K562 (cell line): ENCODE measurements around the gene ZBTB16. TPM values are rescaled to one million over a fixed set of nuclear protein-coding genes. Genes with fewer than 3 reads are reported as not detected.

Source experiments
- ATAC-seq: fragments of 200-7000 bp; cut with Tn5 transposase; 3 replicates; pipeline ENCODE4 v1.9.1; 2020; ENCODE audit warnings: moderate library complexity
- BruUV-seq: library from RNA; stranded (reverse); fragments of 400-500 nt; replicated peaks from 2 replicates; lab custom pipeline; 2021; lab: Mats Ljungman, UMichigan
- CTCF ChIA-PET: fragments of 300-600 bp; formaldehyde crosslinking; extraction: SDS; loops from one replicate; lab custom pipeline; 2021; ENCODE audit warnings: low intra/inter-chr PET ratio; lab: Yijun Ruan, JAX
- POLR2A ChIA-PET: fragments of 300-600, 350-650 bp; sonication (Branson Sonifier 250); formaldehyde crosslinking; extraction: SDS; loops from one replicate; lab custom pipeline; 2021; ENCODE audit warnings: antibody characterized with exemption, inconsistent platforms; lab: Yijun Ruan, JAX
- DNase-seq, 4 experiments: peaks; one replicate each; pipeline versions ENCODE4 v3.0.0 to v3.0.0-alpha.2; 2011 to 2018; ENCODE audit warnings: low spot score in 3 of 4, mixed read lengths in 3 of 4; ENCODE audit errors: extremely low read depth in 1 of 4
- FAIRE-seq: peaks from 2 replicates; lab custom pipeline; 2011; peaks lifted over from hg19 to GRCh38; lab: Jason Lieb, UNC
- H2AFZ ChIP-seq: 2 replicates; pipeline ENCODE4 v1.6.0; 2011; ENCODE audit warnings: low read depth, low read length, control low read depth, inconsistent platforms
- H3K27ac ChIP-seq: fragments of 200-600 bp; 3 replicates; pipeline ENCODE4 v1.8.0; 2011; ENCODE audit warnings: low read depth, mild to moderate bottlenecking, control low read depth, inconsistent platforms, low read length, moderate library complexity, mixed read lengths; ENCODE audit errors: extremely low read depth
- H3K27me3 ChIP-seq, 2 experiments: fragments of 300-600 bp in 1 of 2; 2 replicates in 1 of 2; 3 replicates in 1 of 2; pipeline versions ENCODE4 v1.6.0 to v1.8.0; 2011; ENCODE audit warnings: inconsistent platforms in 2 of 2, low read length in 2 of 2, mild to moderate bottlenecking in 1 of 2, mixed read lengths in 1 of 2, moderate library complexity in 1 of 2; ENCODE audit not compliant: control insufficient read depth in 2 of 2, insufficient read depth in 2 of 2
- H3K36me3 ChIP-seq: fragments of 300-600 bp; 3 replicates; pipeline ENCODE4 v1.8.0; 2011; ENCODE audit warnings: mild to moderate bottlenecking, low read length, inconsistent platforms; ENCODE audit not compliant: control insufficient read depth, insufficient read depth
- H3K4me1 ChIP-seq, 2 experiments: fragments of 200-600 bp in 1 of 2; replicated peaks in 1 of 2; 2 replicates in 1 of 2; 3 replicates in 1 of 2; pipeline versions ENCODE4 v1.5.1 to v1.8.0; 2011; ENCODE audit warnings: inconsistent platforms in 2 of 2, low read length in 2 of 2, mild to moderate bottlenecking in 1 of 2, mixed read lengths in 1 of 2, moderate library complexity in 1 of 2; ENCODE audit not compliant: control insufficient read depth in 2 of 2, insufficient read depth in 2 of 2
- H3K4me2 ChIP-seq: 2 replicates; pipeline ENCODE4 v1.6.1; 2011; ENCODE audit warnings: low read length, control low read depth, inconsistent platforms, mixed read lengths; ENCODE audit not compliant: insufficient read depth
- H3K4me3 ChIP-seq: fragments of 200-600 bp; sonication (generic), shearing (Covaris generic); 2 replicates; pipeline ENCODE4 v1.5.1; 2016; ENCODE audit warnings: control low read depth, inconsistent platforms
- H3K79me2 ChIP-seq: fragments of 200-600 bp; 3 replicates; pipeline ENCODE4 v1.8.0; 2011; ENCODE audit warnings: low read length, inconsistent platforms; ENCODE audit not compliant: control insufficient read depth, insufficient read depth
- H3K9ac ChIP-seq, 2 experiments: 2 replicates each; pipeline versions ENCODE4 v1.6.0 to v1.6.1; 2011; ENCODE audit warnings: low read depth in 2 of 2, low read length in 2 of 2, control low read depth in 1 of 2, inconsistent platforms in 1 of 2, mild to moderate bottlenecking in 1 of 2, mixed read lengths in 1 of 2; ENCODE audit not compliant: insufficient read depth in 1 of 2
- H3K9me1 ChIP-seq: one replicate; pipeline ENCODE4 v1.6.0; 2011; ENCODE audit warnings: inconsistent platforms, mild to moderate bottlenecking, low read length, moderate library complexity; ENCODE audit not compliant: control insufficient read depth, insufficient read depth
- H3K9me3 ChIP-seq: replicated peaks from 2 replicates; pipeline ENCODE4 v1.5.1; 2011; ENCODE audit warnings: low read depth, low read length, inconsistent platforms; ENCODE audit not compliant: control insufficient read depth, insufficient read depth
- H4K20me1 ChIP-seq: replicated peaks from 2 replicates; pipeline ENCODE4 v1.6.1; 2011; ENCODE audit warnings: low read length, inconsistent platforms, mixed read lengths; ENCODE audit not compliant: control insufficient read depth, insufficient read depth
- CAMTA2 ChIP-seq: fragments of 250-450 bp; sonication (Bioruptor Pico); conservative IDR thresholded peaks from 2 replicates; pipeline ENCODE4 v1.5.1; 2022
- CBFB ChIP-seq: sonication (generic); formaldehyde crosslinking; IDR thresholded peaks from 2 replicates; pipeline ENCODE4 v1.4.0; 2020; ENCODE audit warnings: mild to moderate bottlenecking, missing genetic modification reagents
- CREB1 ChIP-seq, 2 experiments: sonication (generic) in 1 of 2; formaldehyde crosslinking in 1 of 2; IDR thresholded peaks; 2 replicates each; pipeline versions ENCODE4 v1.6.1 to v1.8.0; 2012 to 2022; ENCODE audit warnings: inconsistent platforms in 1 of 2, mild to moderate bottlenecking in 1 of 2, missing genetic modification reagents in 1 of 2, moderate library complexity in 1 of 2
- PTRF ChIP-seq: fragments of 450-650 bp; IDR thresholded peaks from 2 replicates; pipeline ENCODE4 v1.6.1; 2016; ENCODE audit warnings: mild to moderate bottlenecking, missing genetic modification characterization, missing compliant biosample characterization
- SNIP1 ChIP-seq: fragments of 450-650 bp; IDR thresholded peaks from 2 replicates; pipeline ENCODE4 v1.7.1; 2017; ENCODE audit warnings: low read depth, mild to moderate bottlenecking
- WGBS: fragments of 100-300 bp; shearing (Covaris generic); methylation state at CpG from one replicate; pipeline ENCODE4 v1.1.6; 2016; ENCODE audit warnings: low coverage, mixed read lengths; ENCODE audit not compliant: insufficient coverage; ENCODE audit errors: missing lambda C conversion rate; 5-methylcytosine and 5-hydroxymethylcytosine counted together
- in situ Hi-C: fragments of 300-500 bp; cut with MboI; formaldehyde crosslinking; loops from 4 replicates; pipeline ENCODE4 v1.15.0; 2018; ENCODE audit warnings: inconsistent platforms, mixed read lengths
- intact Hi-C: fragments of 100-400 bp; cut with micrococcal nuclease; formaldehyde crosslinking; loops from 2 replicates; pipeline ENCODE4 v1.14.2; 2022
- polyA plus RNA-seq, 8 experiments: library from polyadenylated mRNA; depleted of rRNA in 4 of 8; stranded (reverse) in 5 of 8; unstranded in 3 of 8; fragments of >200 nt; fragmentation: Nextera tagmentation in 2 of 8; fragmentation: Illumina TruSeq in 1 of 8; extraction: Ambion mirVana in 2 of 8; extraction: Trizol in 1 of 8; gene quantifications; 2 replicates each; pipeline versions ENCODE4 v1.2.1 to v1.2.3, GENCODE V29; 2011 to 2014; ENCODE audit warnings: inconsistent platforms in 1 of 8, missing spikeins in 1 of 8
- total RNA-seq, 7 experiments: library from RNA; depleted of rRNA in 6 of 7; stranded (reverse); fragments of >200 nt in 6 of 7; fragmentation: Illumina TruSeq in 2 of 7; extraction: Trizol in 2 of 7; gene quantifications; 2 replicates each; pipeline versions ENCODE4 v1.2.1 to v1.2.3, GENCODE V29; 2011 to 2021; ENCODE audit warnings: low replicate concordance in 1 of 7
- TF ChIP-seq, protein P1 (sequence below): fragments of 450-650 bp; IDR thresholded peaks from 2 replicates; pipeline ENCODE4 v1.6.1; 2016

Gene ZBTB16
- total and polyA plus RNA-seq, 9 of the 15 experiments (the other 6 are each of a cell fraction or from before 2014, with no cell fraction given), result 0.06 to 0.40 (median 0.24) TPM; not detected in 4

DNA sequence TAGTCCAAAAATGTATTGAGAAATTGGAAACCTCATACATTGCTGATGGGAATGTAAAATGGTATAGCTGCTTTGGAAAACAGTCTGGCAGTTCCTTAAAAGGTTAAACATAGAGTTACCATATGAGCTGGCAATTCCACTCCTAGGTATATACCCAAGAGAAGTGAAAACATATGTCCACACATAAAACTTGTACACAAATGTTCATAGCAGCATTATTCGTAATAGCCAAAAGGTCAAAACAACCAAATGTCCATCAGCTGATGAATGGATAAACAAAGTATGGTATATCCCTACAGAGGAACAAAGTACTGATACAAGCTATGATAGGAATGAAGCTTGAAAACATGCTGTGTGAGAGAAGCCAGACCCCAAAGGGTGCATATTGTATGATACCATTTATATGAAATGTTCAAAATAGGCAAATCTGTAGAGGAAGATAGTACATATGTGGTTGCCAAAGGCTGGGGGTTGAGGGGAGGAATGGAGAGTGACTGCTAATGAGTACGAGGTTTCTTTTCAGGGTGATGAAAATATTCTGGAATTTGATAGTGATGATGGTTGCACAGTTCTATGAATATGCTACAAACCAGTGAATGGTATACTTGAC lies 85.8 kb downstream of the ZBTB16 start:
- peaks cover 33 to 40% of the 10 kb centered on the region in 2 experiments for H3K27me3 ChIP-seq
- no peak for DNase-seq

More for the DNA sequence above, 85.8 kb downstream of the ZBTB16 start:
- WGBS, result 17% methylated on average over 2 of the region's 2 CpGs
- H3K4me3 ChIP-seq, result no peak overlapping the region
- no peak overlapping the region for H3K4me2 ChIP-seq
- no TSS peak for BruUV-seq
- H3K9me1 ChIP-seq, result no peaks in the 10 kb centered on the region
- no peaks in the 10 kb centered on the region for H4K20me1 ChIP-seq
- intact Hi-C loops (loop anchor here (5.0 kb wide), 1 partner anchor 52 kb away; no protein-coding TSS in a partner anchor), in situ Hi-C loops (no loop called here)
- H3K9me3 ChIP-seq, result no peaks in the 10 kb centered on the region
- TF ChIP-seq CREB1 (IDR thresholded peaks at IDR 0.05), result no peak
- TF ChIP-seq CREB1 (CRISPR knock-in tag; IDR thresholded peaks at IDR 0.05), result no peak
- no peak for TF ChIP-seq SNIP1
- TF ChIP-seq PTRF (tag), result no peak
- TF ChIP-seq CAMTA2 (CRISPR knock-in tag), result no peak
- TF ChIP-seq, protein P1, sequence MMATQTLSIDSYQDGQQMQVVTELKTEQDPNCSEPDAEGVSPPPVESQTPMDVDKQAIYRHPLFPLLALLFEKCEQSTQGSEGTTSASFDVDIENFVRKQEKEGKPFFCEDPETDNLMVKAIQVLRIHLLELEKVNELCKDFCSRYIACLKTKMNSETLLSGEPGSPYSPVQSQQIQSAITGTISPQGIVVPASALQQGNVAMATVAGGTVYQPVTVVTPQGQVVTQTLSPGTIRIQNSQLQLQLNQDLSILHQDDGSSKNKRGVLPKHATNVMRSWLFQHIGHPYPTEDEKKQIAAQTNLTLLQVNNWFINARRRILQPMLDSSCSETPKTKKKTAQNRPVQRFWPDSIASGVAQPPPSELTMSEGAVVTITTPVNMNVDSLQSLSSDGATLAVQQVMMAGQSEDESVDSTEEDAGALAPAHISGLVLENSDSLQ, result no peak
- TF ChIP-seq CBFB (CRISPR knock-in tag), result no peak
- no peak overlapping the region for H2AFZ ChIP-seq
- no peaks in the 10 kb centered on the region for H3K79me2 ChIP-seq
- FAIRE-seq (no peak), ATAC-seq (no peak)
- H3K27ac ChIP-seq, result no peak overlapping the region
- no peak overlapping the region for H3K9ac ChIP-seq
- ChIA-PET POLR2A (interaction anchor here (0.6 kb wide), 1 partner anchor 25 kb away, joined by 3 read pairs; no protein-coding TSS in a partner anchor), CTCF (no interaction called here)
- peaks cover 3 to 20% of the 10 kb centered on the region in 2 experiments; a peak in 4 of 5 replicates for H3K4me1 ChIP-seq
- H3K36me3 ChIP-seq, result no peaks in the 10 kb centered on the region
